NCI-H1417 treated with DMSO at 0.1 percent for 48 hours (cell line): Measurements from ENCODE around the gene PIP5K1C.
"Not testable (repeated sequence)": the region's sequence is repeated elsewhere in the genome, so short reads cannot be mapped to it uniquely, and the experiment has no call there.

Experiments used
- DNase-seq: peaks from one replicate; lab custom pipeline; 2025; lab: John Stamatoyannopoulos, UW

PIP5K1C gene

GRCh38 chr19:3674784-3675543, 25.3 kb downstream of the PIP5K1C start:
- DNase-seq, result no peak

GRCh38 chr19:3673506-3674439, 26.5 kb downstream of the PIP5K1C start:
- DNase-seq, result no peak

- no peak for DNase-seq
These were observed 27.3 kb downstream of the PIP5K1C start for GRCh38 chr19:3672993-3673392.

- DNase-seq, result no peak
These were observed 27.7 kb downstream of the PIP5K1C start for GRCh38 chr19:3672575-3672948.

GRCh38 chr19:3671680-3672574, 28.3 kb downstream of the PIP5K1C start:
- no peak for DNase-seq

DNA sequence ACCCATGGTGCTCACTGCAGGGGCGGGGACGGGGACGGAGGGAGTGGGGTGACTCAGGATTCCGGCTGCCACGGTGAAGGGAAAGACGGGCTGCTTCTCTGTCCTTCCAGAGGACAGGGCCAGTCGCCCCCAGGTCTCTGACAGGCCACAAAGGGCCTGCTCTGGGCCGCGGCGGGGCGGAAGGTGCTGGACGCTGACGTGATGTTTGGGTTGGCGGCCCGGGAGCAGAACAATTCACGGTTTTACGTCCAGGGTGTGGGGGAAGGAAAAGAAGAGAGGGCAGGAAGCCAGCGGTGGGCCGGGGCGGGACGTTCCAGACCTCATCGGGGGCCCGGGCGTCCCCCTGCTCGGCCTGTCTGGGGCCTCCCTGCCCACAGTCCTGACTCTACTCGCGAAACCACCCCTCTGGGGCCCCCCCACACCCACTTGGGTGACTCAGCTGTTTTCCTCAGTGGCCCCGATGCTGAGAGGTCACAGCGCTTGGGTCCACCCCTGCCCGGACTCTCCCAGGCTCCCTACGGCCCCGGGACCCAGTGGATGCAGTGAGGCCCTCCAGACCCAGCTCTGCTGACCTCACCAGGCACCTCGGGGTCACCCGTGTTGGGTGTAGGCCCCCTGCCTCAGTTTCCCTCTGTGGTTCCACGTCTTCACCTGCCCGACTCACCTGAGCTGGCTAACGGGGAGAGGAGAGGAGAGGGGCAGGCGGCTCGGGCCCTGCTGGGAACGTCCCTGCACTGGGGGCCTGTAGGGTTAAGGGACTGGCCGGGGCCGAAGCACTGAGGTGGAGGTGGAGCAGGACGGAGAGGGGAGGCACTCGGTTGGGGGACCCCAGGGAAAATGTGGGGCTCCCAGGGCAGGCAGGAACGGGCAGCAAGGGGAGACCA, 29.2 kb downstream of the PIP5K1C start:
- DNase-seq, result no peak

DNA sequence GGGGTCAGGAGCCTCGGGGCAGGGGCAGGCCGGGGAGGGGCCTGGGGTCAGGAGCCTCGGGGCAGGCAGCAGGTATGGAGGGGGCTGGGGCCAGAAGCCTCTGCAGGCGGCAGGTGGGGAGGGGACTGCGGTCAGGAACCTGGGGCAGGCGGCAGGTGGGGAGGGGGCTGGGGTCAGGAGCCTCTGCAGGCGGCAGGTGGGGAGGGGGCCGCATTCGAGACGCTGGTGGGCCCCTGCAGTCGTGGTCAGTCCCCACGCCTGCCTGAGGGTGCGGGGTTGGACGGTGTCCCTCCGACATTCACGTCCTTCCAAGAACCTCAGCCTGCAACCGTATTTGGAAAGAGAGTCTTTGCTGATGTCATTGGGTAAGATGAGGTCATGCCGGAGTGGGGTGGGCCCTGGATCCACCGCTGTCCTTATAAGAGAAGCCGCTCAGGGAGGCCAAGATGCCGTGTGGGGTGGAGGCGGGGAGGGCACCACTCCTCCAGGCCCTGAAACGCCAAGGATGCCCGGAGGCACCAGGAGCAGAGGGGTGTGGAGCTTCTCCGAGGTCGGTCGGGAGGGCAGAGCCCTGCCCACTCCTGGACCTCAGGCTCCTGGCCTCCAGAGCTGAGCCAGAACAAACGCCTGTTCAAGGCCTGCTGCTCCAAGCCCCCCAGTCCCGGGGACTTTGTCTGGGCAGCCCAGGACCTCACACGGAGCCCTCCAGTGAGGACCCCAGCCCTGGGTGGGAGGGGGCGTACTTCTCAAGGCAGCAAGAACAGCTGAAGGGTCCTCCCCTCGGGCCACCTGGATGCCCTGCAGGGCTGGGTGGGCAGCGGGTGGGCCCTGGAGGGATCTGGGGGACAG, 30.1 kb downstream of the PIP5K1C start:
- no peak for DNase-seq

DNA sequence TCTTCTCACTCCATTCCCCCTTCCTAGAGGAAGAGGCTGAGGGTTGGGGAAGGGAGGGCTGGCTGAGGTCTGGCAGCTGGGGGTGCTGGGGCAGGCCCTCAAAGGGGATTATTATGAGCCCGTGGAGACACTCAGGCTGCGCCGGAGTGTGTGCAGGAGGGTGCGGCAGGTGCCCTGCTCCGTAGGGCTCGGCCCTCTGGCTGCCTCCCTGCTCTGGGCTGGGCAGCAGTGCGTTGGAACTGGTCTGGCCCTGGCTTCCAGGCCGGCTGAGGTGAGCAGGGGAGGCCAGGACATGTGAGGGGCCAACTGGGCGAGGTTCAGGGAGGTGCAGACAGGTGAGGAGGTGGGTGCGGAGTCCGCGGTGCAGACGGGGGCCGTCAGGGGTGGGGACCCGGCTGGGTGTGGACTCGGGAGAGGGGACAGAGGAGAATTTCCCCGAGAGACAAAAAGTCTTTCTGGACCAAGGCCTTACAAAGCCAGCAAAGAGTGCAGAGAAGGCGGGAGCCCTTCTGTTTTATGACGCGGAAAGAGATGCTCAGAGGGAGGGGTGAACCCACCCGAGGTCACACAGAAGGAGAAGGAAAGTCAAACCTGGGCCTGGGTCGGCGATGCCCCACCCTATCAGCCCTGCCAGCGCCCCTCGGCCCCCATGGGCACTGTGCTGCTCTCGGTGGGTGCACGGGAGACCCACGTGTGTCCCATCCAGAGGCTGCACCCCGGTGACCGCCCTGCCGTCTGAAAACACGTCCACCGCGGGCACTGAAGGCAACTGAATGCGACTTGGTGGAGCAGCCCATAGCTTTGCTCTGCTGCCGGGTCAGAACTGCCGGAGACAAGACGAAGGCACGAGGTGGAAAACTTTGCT, 31.0 kb downstream of the PIP5K1C start:
- DNase-seq, result no peak

GRCh38 chr19:3668331-3669081, 31.8 kb downstream of the PIP5K1C start:
- no peak for DNase-seq

DNA sequence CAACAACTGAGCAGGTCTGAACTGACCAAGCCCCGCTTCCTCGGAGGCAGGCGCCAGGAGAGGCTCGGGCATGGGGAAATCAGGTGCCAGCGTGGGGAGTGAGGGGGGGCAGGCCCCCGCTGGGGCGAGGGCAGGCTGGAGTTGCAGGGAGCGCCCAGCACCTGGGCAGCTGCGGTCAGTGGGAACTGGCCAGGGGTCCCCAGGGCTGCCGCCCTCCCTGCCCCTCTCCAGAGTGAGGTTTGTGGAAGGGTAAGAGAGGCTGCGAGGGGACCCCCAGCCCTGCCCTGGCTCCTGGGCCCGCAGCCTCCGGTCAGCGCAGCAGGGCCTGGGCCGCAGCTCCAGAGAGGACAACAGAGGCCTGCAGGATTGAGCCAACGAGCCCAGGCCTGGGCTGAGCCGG, 32.5 kb downstream of the PIP5K1C start:
- DNase-seq, result no peak

DNA sequence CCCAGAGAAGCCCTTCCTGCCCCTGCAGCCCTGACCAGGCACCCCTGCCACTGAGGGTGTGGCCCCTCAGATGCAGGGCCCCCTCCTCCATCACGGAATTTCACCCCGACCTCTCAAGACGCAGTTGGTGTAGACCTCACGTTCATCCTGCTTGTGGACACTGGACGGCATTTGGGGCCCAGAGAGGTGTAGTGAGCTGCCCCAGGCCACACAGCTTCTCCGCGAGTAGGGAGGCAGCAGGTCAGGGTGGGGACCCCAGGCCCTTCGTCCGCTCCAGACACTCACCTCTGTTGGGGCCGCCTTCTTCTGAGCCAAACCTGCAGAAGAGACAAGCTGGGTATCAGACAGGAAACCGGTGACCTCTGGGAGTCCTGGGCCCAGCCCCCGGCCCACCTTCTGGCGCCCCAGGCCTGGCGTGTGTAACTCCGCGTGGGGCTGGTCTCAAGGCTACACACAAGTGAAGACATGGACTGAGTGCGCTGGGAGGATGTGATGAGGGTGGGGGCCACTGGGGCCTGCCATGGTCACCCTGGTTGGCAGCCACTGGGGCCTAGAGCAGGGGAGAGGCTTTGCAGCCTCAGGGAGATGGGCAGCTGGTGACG, 33.1 kb downstream of the PIP5K1C start:
- no peak for DNase-seq

DNA sequence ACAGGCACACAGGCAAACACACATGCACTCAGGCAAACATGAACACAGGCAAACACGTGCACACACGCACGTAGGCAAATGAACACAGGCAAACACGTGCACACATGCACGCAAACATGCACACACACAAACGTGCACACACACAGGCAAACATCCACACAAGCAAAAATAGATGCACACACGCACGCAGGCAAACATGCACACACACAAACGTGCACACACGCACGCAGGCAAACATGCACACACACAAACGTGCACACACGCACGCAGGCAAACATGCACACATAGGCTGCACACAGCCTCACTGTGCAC, 33.8 kb downstream of the PIP5K1C start:
- DNase-seq, result not testable (repeated sequence)

DNA sequence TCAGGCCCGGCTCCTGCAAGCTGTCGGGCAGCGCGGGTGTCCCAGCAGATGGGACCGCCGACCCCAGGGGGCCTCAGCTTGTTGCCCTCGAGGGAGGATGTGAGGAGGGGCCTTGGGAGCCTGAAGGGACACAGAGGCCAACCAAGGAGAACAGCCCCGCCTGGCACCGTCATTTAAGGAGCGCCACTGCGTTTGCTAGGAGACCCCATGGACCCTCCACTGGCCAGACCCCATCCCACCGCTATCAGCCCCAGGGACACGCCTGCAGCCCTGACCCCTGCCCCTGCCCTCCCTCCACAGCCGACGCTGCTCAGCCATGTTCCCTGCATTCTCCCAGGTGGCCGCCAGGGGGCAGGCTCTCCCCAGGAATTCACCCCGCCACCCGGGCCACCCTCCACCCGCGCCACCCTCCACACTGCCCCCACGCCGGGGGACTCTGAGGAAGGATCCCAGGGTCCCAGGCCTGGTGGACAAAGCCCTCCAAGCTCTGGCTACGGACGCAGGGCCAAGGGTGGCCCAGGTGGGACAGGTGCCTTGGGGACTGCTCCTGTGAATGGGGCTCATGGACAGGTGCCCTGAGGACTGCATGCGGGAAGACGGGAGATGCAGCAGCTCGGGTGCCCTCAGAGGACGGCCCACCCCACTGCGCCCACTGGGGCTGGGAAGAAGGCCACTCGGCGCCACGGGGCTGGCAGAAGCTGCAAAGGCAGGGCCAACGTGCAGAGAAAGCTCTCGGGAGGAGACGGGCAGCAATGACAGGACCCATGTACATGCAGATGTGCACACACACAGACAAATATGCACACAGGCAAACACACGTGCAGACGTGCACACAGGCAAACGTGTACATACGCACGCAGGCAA, 34.4 kb downstream of the PIP5K1C start:
- no peak for DNase-seq

DNA sequence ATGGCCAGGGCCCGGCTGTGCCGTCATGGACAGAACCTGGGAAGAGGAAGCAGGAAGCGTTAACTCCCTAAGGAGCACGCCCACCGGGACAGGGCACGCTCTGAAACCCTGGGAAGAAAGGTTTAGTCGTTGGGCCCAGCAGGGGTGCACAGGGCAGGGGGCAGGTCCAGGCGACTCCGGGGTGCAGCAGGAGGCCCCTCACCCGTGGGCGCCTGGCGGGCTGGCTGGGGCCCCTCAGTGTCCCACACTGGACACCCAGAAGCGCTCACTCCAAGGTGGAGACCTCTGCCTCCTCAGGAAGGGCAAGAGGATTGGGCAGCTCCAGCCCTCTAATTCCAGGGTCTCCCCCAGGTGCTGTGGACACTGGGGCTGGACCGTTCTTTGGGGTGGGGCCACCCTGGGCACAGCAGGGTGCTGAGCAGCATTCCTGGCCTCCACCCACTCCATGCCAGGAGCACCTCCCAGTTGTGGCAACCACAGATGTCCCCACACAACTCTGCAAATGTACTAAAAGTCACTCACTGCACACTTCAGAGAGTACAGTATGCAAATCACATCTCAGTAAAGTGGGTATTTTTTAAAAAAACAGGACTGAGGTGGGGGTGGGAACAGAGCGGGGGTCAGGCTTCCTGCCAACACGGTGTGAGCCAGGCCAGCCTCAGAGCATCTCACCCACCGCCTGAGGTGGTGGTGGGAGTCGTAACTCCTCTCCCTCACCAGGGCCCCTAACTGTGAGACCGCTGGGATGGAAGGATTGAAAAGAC, 35.2 kb downstream of the PIP5K1C start:
- no peak for DNase-seq

DNA sequence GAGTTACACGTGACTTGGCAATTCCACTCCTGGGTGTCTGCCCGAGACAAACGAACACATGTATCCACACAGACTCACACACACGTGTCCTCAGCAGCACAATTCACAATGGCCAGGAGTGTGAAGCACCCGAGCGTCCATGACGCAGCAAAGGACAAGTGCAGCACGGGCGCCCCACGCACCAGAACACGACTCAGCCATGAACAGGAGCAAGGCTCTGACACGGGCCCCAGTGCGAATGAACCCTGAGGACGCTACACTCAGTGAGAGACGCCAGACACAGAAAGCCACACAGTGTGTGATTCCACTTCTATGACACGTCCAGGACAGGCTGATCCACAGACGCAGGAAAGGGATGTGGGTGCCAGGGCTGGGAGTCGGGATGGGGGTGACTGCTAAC, 36.4 kb downstream of the PIP5K1C start:
- DNase-seq, result no peak
